K562 (cell line): ENCODE measurements around the gene CDH1. TPM values are rescaled to one million over a fixed set of nuclear protein-coding genes. Genes with fewer than 3 reads are reported as not detected.

Experiments used
- ATF7 ChIP-seq: fragments of 450-650 bp; IDR thresholded peaks from 2 replicates; pipeline ENCODE4 v1.7.1; 2014; ENCODE audit warnings: mild to moderate bottlenecking, moderate library complexity
- CBFA2T3 ChIP-seq: fragments of 450-650 bp; IDR thresholded peaks from 2 replicates; pipeline ENCODE4 v1.6.1; 2017
- CHD1 ChIP-seq: fragments of 200-600 bp; sonication (generic); IDR thresholded peaks from one replicate; pipeline ENCODE4 v1.6.1; 2012; ENCODE audit warnings: mild to moderate bottlenecking, moderate library complexity, low read length, inconsistent platforms
- FOXP1 ChIP-seq: sonication (generic); formaldehyde crosslinking; IDR thresholded peaks from 2 replicates; pipeline ENCODE4 v1.8.0; 2022; ENCODE audit warnings: mild to moderate bottlenecking, missing genetic modification reagents
- GATAD2B ChIP-seq: fragments of 450-650 bp; IDR thresholded peaks from 2 replicates; pipeline ENCODE4 v1.6.1; 2017; ENCODE audit warnings: mild to moderate bottlenecking, borderline replicate concordance
- HBP1 ChIP-seq: fragments of 450-650 bp; formaldehyde crosslinking; IDR thresholded peaks from 2 replicates; pipeline ENCODE4 v1.4.0; 2022; ENCODE audit warnings: missing genetic modification characterization
- HDAC1 ChIP-seq, 2 experiments: fragments of 450-650 bp; IDR thresholded peaks; 2 replicates each; pipeline ENCODE4 v1.6.1; 2016 to 2017; ENCODE audit warnings: inconsistent platforms in 1 of 2, mild to moderate bottlenecking in 1 of 2, moderate library complexity in 1 of 2
- KLF1 ChIP-seq: fragments of 450-650 bp; IDR thresholded peaks from 2 replicates; pipeline ENCODE4 v1.6.1; 2016; ENCODE audit warnings: missing genetic modification characterization, missing compliant biosample characterization
- KLF16 ChIP-seq: IDR thresholded peaks from 2 replicates; pipeline ENCODE4 v1.6.1; 2016; ENCODE audit warnings: antibody characterized with exemption
- PHTF2 ChIP-seq: fragments of 250-450 bp; sonication (Bioruptor Pico); IDR thresholded peaks from 2 replicates; pipeline ENCODE4 v1.5.0; 2021; ENCODE audit warnings: mild to moderate bottlenecking
- POLR2H ChIP-seq: IDR thresholded peaks from 2 replicates; pipeline ENCODE4 v1.6.1; 2016; ENCODE audit warnings: missing genetic modification characterization, low read depth, mild to moderate bottlenecking, control low read depth, missing compliant biosample characterization, moderate library complexity
- PYGO2 ChIP-seq: fragments of 450-650 bp; IDR thresholded peaks from 2 replicates; pipeline ENCODE4 v1.6.1; 2016; ENCODE audit warnings: mild to moderate bottlenecking, missing genetic modification characterization, moderate library complexity, missing compliant biosample characterization
- SFPQ ChIP-seq: fragments of 200-400 bp; formaldehyde crosslinking; IDR thresholded peaks from 2 replicates; pipeline ENCODE4 v1.6.1; 2017; ENCODE audit warnings: mild to moderate bottlenecking, low read depth, low read length, moderate library complexity
- SMAD4 ChIP-seq: fragments of 250-450 bp; sonication (Bioruptor Pico); conservative IDR thresholded peaks from 2 replicates; pipeline ENCODE4 v1.8.0; 2021; ENCODE audit warnings: inconsistent platforms, mild to moderate bottlenecking, moderate library complexity
- SMARCE1 ChIP-seq: fragments of 450-650 bp; IDR thresholded peaks from 2 replicates; pipeline ENCODE4 v1.7.1; 2016; ENCODE audit warnings: mild to moderate bottlenecking
- TAF7 ChIP-seq: fragments of 450-650 bp; IDR thresholded peaks from 2 replicates; pipeline ENCODE4 v1.6.1; 2016; ENCODE audit warnings: missing genetic modification characterization, missing compliant biosample characterization
- ZBTB2 ChIP-seq: fragments of 450-650 bp; IDR thresholded peaks from 2 replicates; pipeline ENCODE4 v1.6.1; 2016; ENCODE audit warnings: antibody characterized with exemption
- ZFP36 ChIP-seq: fragments of 150-350 bp; IDR thresholded peaks from 2 replicates; pipeline ENCODE4 v1.6.1; 2018; ENCODE audit warnings: low read length, low read depth; ENCODE audit not compliant: partially characterized antibody
- ZNF395 ChIP-seq: fragments of 200-800 bp; sonication (Bioruptor generic); IDR thresholded peaks from 2 replicates; pipeline ENCODE4 v1.6.1; 2017; ENCODE audit warnings: missing genetic modification characterization, missing compliant biosample characterization
- polyA plus RNA-seq, 8 experiments: library from polyadenylated mRNA; depleted of rRNA in 4 of 8; stranded (reverse) in 5 of 8; unstranded in 3 of 8; fragments of >200 nt; fragmentation: Nextera tagmentation in 2 of 8; fragmentation: Illumina TruSeq in 1 of 8; extraction: Ambion mirVana in 2 of 8; extraction: Trizol in 1 of 8; gene quantifications; 2 replicates each; pipeline versions ENCODE4 v1.2.1 to v1.2.3, GENCODE V29; 2011 to 2014; ENCODE audit warnings: inconsistent platforms in 1 of 8, missing spikeins in 1 of 8
- total RNA-seq, 7 experiments: library from RNA; depleted of rRNA in 6 of 7; stranded (reverse); fragments of >200 nt in 6 of 7; fragmentation: Illumina TruSeq in 2 of 7; extraction: Trizol in 2 of 7; gene quantifications; 2 replicates each; pipeline versions ENCODE4 v1.2.1 to v1.2.3, GENCODE V29; 2011 to 2021; ENCODE audit warnings: low replicate concordance in 1 of 7
- TF ChIP-seq, protein P1 (sequence below): sonication (generic); formaldehyde crosslinking; IDR thresholded peaks from 2 replicates; pipeline ENCODE4 v1.8.0; 2022; ENCODE audit warnings: missing genetic modification reagents, mild to moderate bottlenecking, moderate library complexity, borderline replicate concordance
- TF ChIP-seq, protein P2 (sequence below): fragments of 250-450 bp; sonication (Bioruptor Pico); IDR thresholded peaks from 2 replicates; pipeline ENCODE4 v1.5.0; 2021

The CDH1 gene
- total and polyA plus RNA-seq, 9 of the 15 experiments (the other 6 are each of a cell fraction or from before 2014, with no cell fraction given): 0.01 to 0.69 TPM; not detected in 7

GRCh38 chr16:68732042-68732680, 4.9 kb upstream of the CDH1 start (continued):
- TF ChIP-seq CHD1: no peak
- no peak for TF ChIP-seq PHTF2
- TF ChIP-seq SMARCE1: peak; percentile 89
- TF ChIP-seq CBFA2T3: peak; percentile 90
- no peak for TF ChIP-seq ZNF395 (CRISPR knock-in tag)
- no peak for TF ChIP-seq POLR2H (tag)
- no peak for TF ChIP-seq FOXP1 (CRISPR knock-in tag)
- TF ChIP-seq, protein P1, sequence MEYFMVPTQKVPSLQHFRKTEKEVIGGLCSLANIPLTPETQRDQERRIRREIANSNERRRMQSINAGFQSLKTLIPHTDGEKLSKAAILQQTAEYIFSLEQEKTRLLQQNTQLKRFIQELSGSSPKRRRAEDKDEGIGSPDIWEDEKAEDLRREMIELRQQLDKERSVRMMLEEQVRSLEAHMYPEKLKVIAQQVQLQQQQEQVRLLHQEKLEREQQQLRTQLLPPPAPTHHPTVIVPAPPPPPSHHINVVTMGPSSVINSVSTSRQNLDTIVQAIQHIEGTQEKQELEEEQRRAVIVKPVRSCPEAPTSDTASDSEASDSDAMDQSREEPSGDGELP (CRISPR knock-in tag): peak; percentile 40; the same call in 1 of the 2 replicates
- TF ChIP-seq KLF1 (tag): peak; percentile 89
- TF ChIP-seq, protein P2, sequence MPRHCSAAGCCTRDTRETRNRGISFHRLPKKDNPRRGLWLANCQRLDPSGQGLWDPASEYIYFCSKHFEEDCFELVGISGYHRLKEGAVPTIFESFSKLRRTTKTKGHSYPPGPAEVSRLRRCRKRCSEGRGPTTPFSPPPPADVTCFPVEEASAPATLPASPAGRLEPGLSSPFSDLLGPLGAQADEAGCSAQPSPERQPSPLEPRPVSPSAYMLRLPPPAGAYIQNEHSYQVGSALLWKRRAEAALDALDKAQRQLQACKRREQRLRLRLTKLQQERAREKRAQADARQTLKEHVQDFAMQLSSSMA (CRISPR knock-in tag): no peak
- TF ChIP-seq ATF7: peak; percentile 54; the same call in 1 of the 2 replicates
- no peak for TF ChIP-seq ZFP36
- TF ChIP-seq PYGO2 (tag): no peak
- TF ChIP-seq KLF16: 0 out of 2 replicates have a peak, but pooled peaks have one; percentile 36
- TF ChIP-seq SFPQ: no peak
- TF ChIP-seq SMAD4 (CRISPR knock-in tag): peak; percentile 82; the same call in 1 of the 2 replicates
- TF ChIP-seq GATAD2B: peak; percentile 66; the same call in 1 of the 2 replicates
- no peak for TF ChIP-seq TAF7 (tag)
- peak in 1 of 2 experiments; percentile 58; a peak in 2 of 4 replicates for TF ChIP-seq HDAC1 (IDR thresholded peaks at IDR 0.05)
- TF ChIP-seq ZBTB2: peak; percentile 63
- no peak for TF ChIP-seq HBP1 (CRISPR knock-in tag)
